Measurements from ENCODE around the gene PKNOX2. TPM values are rescaled to one million over a fixed set of nuclear protein-coding genes. Genes with fewer than 3 reads are reported as not detected.

Gene PKNOX2
- total and polyA plus RNA-seq, 10 of the 15 experiments (the other 5 are each of a cell fraction or from before 2014, with no cell fraction given), result not detected

- Histone ChIP-seq H3K36me3 (ENCODE audit: control insufficient read depth in 2 of 2, insufficient read depth in 2 of 2, low read length in 1 of 2) (no peaks in the 10 kb centered on the region), H2AFZ (ENCODE audit: control insufficient read depth, low read depth, low read length) (no peak overlapping the region), H3K9me3 (replicated peaks; ENCODE audit: control insufficient read depth, insufficient read depth, low read length) (no peaks in the 10 kb centered on the region), H3K27ac (ENCODE audit: control insufficient read depth, insufficient read depth) (no peak overlapping the region), H3K4me2 (ENCODE audit: control insufficient read depth, insufficient read depth) (no peak overlapping the region), H3K27me3 (replicated peaks in 1 of 2; ENCODE audit: control insufficient read depth in 2 of 2, insufficient read depth in 2 of 2, low read length in 1 of 2) (peaks cover 5 to 7% of the 10 kb centered on the region in 2 experiments; a peak in 3 of 4 replicates), H3K4me1 (ENCODE audit: control insufficient read depth, insufficient read depth, low read length) (no peaks in the 10 kb centered on the region), H4K20me1 (ENCODE audit: control insufficient read depth, insufficient read depth) (no peaks in the 10 kb centered on the region), H3K9ac (ENCODE audit: control insufficient read depth, insufficient read depth, low read length) (no peak overlapping the region), H3K79me2 (ENCODE audit: control insufficient read depth, insufficient read depth, low read length) (no peaks in the 10 kb centered on the region), H3K4me3 (no peak overlapping the region)
- BruUV-seq (replicated peaks), result no TSS peak
- ChIA-PET SMC1A (ENCODE audit: uncharacterized antibody, unreplicated experiment) (no interaction called here), CTCF (no interaction called here), POLR2A (no interaction called here), RAD21 (ENCODE audit: unreplicated experiment) (no interaction called here)
- 2% methylated on average over 2 of the region's 2 CpGs for WGBS (ENCODE audit: insufficient coverage, insufficient replicate concordance, low lambda C conversion rate, missing lambda C conversion rate)
- FAIRE-seq, result no peak
- intact Hi-C loops (cut with micrococcal nuclease; ENCODE audit: unreplicated experiment) (no loop called here), in situ Hi-C loops (cut with MboI) (no loop called here)
- no peak for ATAC-seq
- TF ChIP-seq NRF1 (conservative IDR thresholded peaks at IDR 0.05; ENCODE audit: low read depth, low read length) (no peak), IRF3 (IDR thresholded peaks at IDR 0.05) (no peak), CUX1 (IDR thresholded peaks at IDR 0.05; ENCODE audit: insufficient replicate concordance, low read depth, low read length) (no peak), EGR1 (IDR thresholded peaks at IDR 0.05; ENCODE audit: borderline replicate concordance in 1 of 2, low read depth in 2 of 2, low read length in 2 of 2) (no peak)
- DNase-seq (ENCODE audit: low read depth, low spot score), result no peak
Observed at GRCh38 chr11:125317416-125317815, 152.9 kb downstream of the PKNOX2 start.

Measured in GM12878 (cell line).